NOMO-1 (cell line): ENCODE results near the gene TXNL4B.

ENCODE experiments used
- DNase-seq, 2 experiments: peaks; one replicate each; lab custom pipeline; 2025; ENCODE audit not compliant: unreplicated experiment in 2 of 2; lab: John Stamatoyannopoulos, UW

The TXNL4B gene

GRCh38 chr16:72042157-72042660, 51.2 kb downstream of the TXNL4B start:
- DNase-seq = no peak

DNA sequence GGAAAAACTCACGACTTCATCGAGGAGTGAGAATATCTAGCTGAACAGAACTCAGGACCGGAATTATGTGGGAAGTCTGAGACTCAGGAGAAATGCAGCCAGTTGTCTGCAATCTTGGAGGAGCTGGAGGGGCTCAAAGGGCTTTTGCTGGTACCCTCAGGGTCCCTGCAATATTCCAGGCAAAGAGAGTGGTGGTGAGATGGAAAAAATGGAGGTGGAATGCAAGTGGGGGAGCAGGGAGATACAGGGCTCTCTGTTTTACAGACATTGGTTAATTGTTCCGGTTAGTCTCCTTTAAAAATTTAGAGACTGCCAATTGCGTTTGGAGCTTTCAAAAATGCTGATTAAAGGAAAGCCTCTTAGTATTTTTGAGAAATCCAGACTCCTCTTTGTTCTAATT, 57.3 kb downstream of the TXNL4B start:
- no peak for DNase-seq
